ENCODE data around the gene CRYBG2.

GRCh38 chr1:26356106-26356505 is 2.2 kb upstream of the CRYBG2 start:
- TF ChIP-seq ZNF557 (CRISPR knock-in tag; IDR thresholded peaks at IDR 0.05) (no peak), KAT7 (CRISPR knock-in tag; IDR thresholded peaks at IDR 0.05; ENCODE audit: borderline replicate concordance) (no peak), ZNF703 (CRISPR knock-in tag; IDR thresholded peaks at IDR 0.05; ENCODE audit: borderline replicate concordance) (no peak), ERF (CRISPR knock-in tag; IDR thresholded peaks at IDR 0.05) (no peak), RAD51 (IDR thresholded peaks at IDR 0.05; ENCODE audit: borderline replicate concordance) (no peak)
- TF ChIP-seq, protein P1, sequence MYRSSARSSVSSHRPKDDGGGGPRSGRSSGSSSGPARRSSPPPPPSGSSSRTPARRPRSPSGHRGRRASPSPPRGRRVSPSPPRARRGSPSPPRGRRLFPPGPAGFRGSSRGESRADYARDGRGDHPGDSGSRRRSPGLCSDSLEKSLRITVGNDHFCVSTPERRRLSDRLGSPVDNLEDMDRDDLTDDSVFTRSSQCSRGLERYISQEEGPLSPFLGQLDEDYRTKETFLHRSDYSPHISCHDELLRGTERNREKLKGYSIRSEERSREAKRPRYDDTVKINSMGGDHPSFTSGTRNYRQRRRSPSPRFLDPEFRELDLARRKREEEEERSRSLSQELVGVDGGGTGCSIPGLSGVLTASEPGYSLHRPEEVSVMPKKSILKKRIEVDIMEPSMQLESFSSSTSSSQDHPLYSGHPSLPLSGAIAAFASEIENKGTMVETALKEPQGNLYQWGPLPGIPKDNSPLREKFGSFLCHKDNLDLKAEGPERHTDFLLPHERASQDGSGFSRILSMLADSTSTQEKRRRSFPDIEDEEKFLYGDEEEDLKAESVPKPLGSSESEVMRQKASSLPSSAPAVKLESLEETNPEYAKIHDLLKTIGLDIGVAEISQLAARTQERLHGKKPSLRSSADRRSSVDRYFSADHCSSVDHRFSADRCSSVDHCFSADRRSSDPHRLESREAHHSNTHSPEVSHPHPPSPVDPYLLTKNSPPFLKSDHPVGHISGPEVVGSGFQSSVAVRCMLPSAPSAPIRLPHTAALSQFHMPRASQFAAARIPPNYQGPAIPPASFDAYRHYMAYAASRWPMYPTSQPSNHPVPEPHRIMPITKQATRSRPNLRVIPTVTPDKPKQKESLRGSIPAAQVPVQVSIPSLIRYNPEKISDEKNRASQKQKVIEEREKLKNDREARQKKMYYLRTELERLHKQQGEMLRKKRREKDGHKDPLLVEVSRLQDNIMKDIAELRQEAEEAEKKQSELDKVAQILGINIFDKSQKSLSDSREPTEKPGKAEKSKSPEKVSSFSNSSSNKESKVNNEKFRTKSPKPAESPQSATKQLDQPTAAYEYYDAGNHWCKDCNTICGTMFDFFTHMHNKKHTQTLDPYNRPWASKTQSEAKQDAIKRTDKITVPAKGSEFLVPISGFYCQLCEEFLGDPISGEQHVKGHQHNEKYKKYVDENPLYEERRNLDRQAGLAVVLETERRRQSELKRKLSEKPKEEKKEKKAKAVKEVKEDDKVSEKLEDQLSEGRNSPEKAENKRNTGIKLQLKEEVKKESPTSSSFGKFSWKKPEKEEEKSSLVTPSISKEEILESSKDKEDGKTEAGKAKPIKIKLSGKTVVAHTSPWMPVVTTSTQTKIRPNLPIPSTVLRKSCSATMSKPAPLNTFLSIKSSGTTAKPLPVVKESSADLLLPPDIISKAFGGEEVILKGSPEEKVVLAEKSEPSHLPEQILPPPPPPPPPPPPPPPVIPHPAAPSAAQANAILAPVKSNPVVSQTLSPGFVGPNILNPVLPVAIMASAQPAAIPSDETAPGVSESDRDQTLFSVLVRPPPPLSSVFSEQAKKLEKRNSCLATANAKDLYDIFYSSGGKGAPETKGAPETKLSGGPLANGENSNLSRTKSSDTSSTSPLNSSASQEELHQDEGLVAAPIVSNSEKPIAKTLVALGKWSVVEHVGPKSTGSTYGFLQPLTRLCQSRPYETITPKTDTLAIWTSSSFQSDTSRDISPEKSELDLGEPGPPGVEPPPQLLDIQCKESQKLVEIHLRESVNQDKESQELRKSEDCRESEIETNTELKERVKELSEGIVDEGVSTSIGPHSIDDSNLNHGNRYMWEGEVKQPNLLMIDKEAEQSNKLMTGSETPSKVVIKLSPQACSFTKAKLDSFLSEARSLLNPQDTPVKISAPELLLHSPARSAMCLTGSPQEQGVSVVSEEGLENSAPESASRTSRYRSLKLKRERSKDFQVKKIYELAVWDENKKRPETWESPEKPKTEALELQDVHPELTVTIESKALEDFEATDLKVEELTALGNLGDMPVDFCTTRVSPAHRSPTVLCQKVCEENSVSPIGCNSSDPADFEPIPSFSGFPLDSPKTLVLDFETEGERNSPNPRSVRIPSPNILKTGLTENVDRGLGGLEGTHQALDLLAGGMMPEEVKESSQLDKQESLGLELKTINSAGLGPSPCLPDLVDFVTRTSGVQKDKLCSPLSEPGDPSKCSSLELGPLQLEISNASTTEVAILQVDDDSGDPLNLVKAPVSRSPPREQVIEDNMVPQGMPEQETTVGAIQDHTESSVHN (CRISPR knock-in tag; IDR thresholded peaks at IDR 0.05), result no peak
